OCI-LY1 (cell line): ENCODE results near the gene MS4A4E.

Experiments used
- H2AFZ ChIP-seq: fragments of 200-600 bp; sonication (generic), shearing (Covaris generic); 2 replicates; pipeline ENCODE4 v1.6.0; 2014; ENCODE audit warnings: antibody characterized with exemption, mild to moderate bottlenecking, low read length
- H3F3A ChIP-seq: fragments of 200-600 bp; sonication (generic), shearing (Covaris generic); 2 replicates; pipeline ENCODE4 v1.6.0; 2014; ENCODE audit warnings: mild to moderate bottlenecking, antibody characterized with exemption, low read length, moderate library complexity; ENCODE audit not compliant: insufficient read depth
- H3K27ac ChIP-seq: fragments of 200-600 bp; sonication (generic); 2 replicates; pipeline ENCODE4 v1.5.1; 2014; ENCODE audit warnings: low read length, mixed run types, mild to moderate bottlenecking, low read depth; ENCODE audit not compliant: poor library complexity, severe bottlenecking
- H3K27me3 ChIP-seq: fragments of 200-600 bp; sonication (generic); 2 replicates; pipeline ENCODE4 v1.6.0; 2014; ENCODE audit warnings: antibody characterized with exemption, mild to moderate bottlenecking, low read length, moderate library complexity; ENCODE audit not compliant: insufficient read depth
- H3K36me3 ChIP-seq: fragments of 200-600 bp; sonication (generic); 2 replicates; pipeline ENCODE4 v1.6.1; 2014; ENCODE audit warnings: mild to moderate bottlenecking, antibody characterized with exemption, low read length, moderate library complexity, mixed read lengths; ENCODE audit not compliant: insufficient read depth
- H3K4me1 ChIP-seq: fragments of 200-600 bp; sonication (generic); 2 replicates; pipeline ENCODE4 v1.5.1; 2014; ENCODE audit warnings: mild to moderate bottlenecking, low read length, moderate library complexity; ENCODE audit not compliant: insufficient read depth, severe bottlenecking
- H3K4me2 ChIP-seq: fragments of 200-600 bp; sonication (generic), shearing (Covaris generic); 2 replicates; pipeline ENCODE4 v1.6.1; 2014; ENCODE audit warnings: low read length
- H3K4me3 ChIP-seq: fragments of 200-600 bp; sonication (generic); 2 replicates; pipeline ENCODE4 v1.5.1; 2014; ENCODE audit warnings: low read length, low read depth, mild to moderate bottlenecking, mixed read lengths; ENCODE audit not compliant: poor library complexity, severe bottlenecking
- H3K79me2 ChIP-seq: fragments of 200-600 bp; shearing (Covaris generic); 2 replicates; pipeline ENCODE4 v1.6.1; 2016; ENCODE audit warnings: mixed run types, low read length, mixed read lengths; ENCODE audit not compliant: insufficient read depth
- H3K9ac ChIP-seq: fragments of 200-600 bp; sonication (generic), shearing (Covaris generic); 2 replicates; pipeline ENCODE4 v1.6.1; 2014; ENCODE audit warnings: mild to moderate bottlenecking, low read length, mixed read lengths
- H3K9me2 ChIP-seq: fragments of 200-600 bp; sonication (generic), shearing (Covaris generic); 2 replicates; pipeline ENCODE4 v1.6.1; 2014; ENCODE audit warnings: low read depth, mild to moderate bottlenecking, low read length, mixed read lengths
- H3K9me3 ChIP-seq: fragments of 200-600 bp; shearing (Covaris generic); 2 replicates; pipeline ENCODE4 v1.6.1; 2014; ENCODE audit warnings: low read length, mixed read lengths
- H4K20me1 ChIP-seq: fragments of 200-600 bp; sonication (generic), shearing (Covaris generic); 2 replicates; pipeline ENCODE4 v1.6.0; 2016; ENCODE audit warnings: mild to moderate bottlenecking, low read length; ENCODE audit not compliant: insufficient read depth
- EZH2 ChIP-seq: fragments of 200-600 bp; sonication (generic), shearing (Covaris generic); IDR thresholded peaks from 2 replicates; pipeline ENCODE4 v1.8.0; 2017; ENCODE audit warnings: borderline replicate concordance, mixed run types, mild to moderate bottlenecking, antibody characterized with exemption, low read length, moderate library complexity, mixed read lengths
- TF ChIP-seq, protein P1 (sequence below): fragments of 200-600 bp; sonication (generic), shearing (Covaris generic); IDR thresholded peaks from 2 replicates; pipeline ENCODE4 v1.5.1; 2017; ENCODE audit warnings: mild to moderate bottlenecking, antibody characterized with exemption, low read length, moderate library complexity, mixed read lengths

MS4A4E gene

DNA sequence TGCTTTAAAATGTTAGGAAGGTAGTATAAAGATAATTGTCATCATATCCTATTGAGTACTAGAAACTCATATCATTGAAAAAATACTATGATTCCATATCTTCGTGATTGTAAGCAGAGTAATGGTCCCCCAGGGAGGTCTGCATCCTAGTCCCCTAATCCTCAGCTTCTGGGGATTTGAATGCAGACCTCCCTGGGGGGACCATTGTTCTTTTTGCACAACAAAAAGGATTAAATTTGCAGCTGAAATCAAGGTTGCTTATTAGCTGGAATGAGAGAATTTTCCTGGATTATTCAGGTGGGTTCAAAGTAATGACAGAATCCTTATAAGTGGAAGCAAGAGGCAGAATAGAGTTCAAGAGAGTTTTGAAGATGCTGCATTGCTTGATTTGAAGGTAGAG, 34.0 kb downstream of the MS4A4E start:
- no peak overlapping the region for H3K9ac ChIP-seq
- H3K9me2 ChIP-seq = no peaks in the 10 kb centered on the region
- no peaks in the 10 kb centered on the region for H3K36me3 ChIP-seq
- TF ChIP-seq EZH2 = no peak
- TF ChIP-seq, protein P1, sequence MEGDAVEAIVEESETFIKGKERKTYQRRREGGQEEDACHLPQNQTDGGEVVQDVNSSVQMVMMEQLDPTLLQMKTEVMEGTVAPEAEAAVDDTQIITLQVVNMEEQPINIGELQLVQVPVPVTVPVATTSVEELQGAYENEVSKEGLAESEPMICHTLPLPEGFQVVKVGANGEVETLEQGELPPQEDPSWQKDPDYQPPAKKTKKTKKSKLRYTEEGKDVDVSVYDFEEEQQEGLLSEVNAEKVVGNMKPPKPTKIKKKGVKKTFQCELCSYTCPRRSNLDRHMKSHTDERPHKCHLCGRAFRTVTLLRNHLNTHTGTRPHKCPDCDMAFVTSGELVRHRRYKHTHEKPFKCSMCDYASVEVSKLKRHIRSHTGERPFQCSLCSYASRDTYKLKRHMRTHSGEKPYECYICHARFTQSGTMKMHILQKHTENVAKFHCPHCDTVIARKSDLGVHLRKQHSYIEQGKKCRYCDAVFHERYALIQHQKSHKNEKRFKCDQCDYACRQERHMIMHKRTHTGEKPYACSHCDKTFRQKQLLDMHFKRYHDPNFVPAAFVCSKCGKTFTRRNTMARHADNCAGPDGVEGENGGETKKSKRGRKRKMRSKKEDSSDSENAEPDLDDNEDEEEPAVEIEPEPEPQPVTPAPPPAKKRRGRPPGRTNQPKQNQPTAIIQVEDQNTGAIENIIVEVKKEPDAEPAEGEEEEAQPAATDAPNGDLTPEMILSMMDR = no peak
- no peaks in the 10 kb centered on the region for H3K4me1 ChIP-seq
- H3K79me2 ChIP-seq = no peaks in the 10 kb centered on the region
- no peak overlapping the region for H3K27ac ChIP-seq
- no peak overlapping the region for H2AFZ ChIP-seq
- H3F3A ChIP-seq = no peaks in the 10 kb centered on the region
- no peaks in the 10 kb centered on the region for H4K20me1 ChIP-seq
- no peak overlapping the region for H3K4me2 ChIP-seq
- no peaks in the 10 kb centered on the region for H3K27me3 ChIP-seq
- no peaks in the 10 kb centered on the region for H3K9me3 ChIP-seq
- H3K4me3 ChIP-seq = no peak overlapping the region

DNA sequence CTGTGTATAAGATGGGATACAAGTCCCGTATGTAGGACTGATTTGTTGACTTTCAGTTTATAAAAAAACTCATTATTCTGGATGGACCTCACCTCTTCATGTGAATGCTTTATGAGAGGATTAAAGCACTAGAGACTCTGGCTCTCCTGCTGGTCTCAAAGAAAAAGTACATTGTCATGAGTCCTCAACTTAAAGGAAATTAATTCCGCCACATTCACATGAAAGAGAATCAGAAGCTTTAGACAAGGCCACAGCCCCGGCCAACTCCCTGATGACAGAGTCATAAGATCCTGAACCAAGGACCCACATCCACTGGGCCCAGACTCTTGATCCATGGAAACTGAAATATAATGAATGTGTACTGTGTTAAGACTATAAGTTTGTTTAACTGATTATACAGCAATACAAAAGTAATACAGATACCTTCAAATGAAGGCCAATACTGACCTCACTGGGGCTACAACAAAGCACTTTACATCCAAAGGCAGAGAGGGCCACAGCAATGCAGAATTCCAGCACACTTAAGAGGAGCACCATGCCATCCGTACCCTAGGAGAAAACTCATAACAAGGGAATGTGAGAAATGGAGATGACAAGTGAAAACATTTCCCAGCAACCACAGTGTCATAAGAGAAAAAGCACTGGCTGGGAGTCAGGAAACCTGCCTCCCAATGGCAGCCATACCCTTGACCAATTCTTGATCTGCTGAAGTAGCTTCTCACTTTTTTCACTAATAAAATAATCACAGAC, 34.6 kb downstream of the MS4A4E start:
- Histone ChIP-seq H3K9me3 (no peaks in the 10 kb centered on the region), H3K4me2 (no peak overlapping the region), H3K9me2 (no peaks in the 10 kb centered on the region), H3K27ac (no peak overlapping the region), H4K20me1 (no peaks in the 10 kb centered on the region), H3K79me2 (no peaks in the 10 kb centered on the region), H3F3A (no peaks in the 10 kb centered on the region), H3K36me3 (no peaks in the 10 kb centered on the region), H3K9ac (no peak overlapping the region), H2AFZ (no peak overlapping the region), H3K4me1 (no peaks in the 10 kb centered on the region), H3K27me3 (no peaks in the 10 kb centered on the region), H3K4me3 (no peak overlapping the region)
- no peak for TF ChIP-seq EZH2
- TF ChIP-seq, protein P1 = no peak

DNA sequence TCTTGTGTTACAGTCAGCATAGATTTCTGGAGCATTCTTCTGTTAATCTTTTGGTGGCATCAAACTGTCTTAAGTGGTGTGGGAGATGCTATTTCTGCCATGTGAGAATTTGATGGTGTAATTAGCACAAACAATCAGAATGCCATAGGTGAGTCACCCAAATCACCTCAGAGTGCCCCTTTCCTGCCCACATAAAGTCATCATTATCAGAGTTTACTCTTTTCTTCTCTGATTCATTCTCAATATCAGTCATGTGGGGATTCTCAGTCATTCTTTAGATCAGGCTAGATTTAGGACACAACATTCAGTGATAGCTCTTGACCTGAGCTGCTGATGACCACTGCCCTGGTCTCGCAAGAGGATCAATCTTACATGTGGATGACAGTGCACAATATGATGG, 36.3 kb downstream of the MS4A4E start:
- Histone ChIP-seq H3F3A (no peaks in the 10 kb centered on the region), H3K36me3 (no peaks in the 10 kb centered on the region), H3K9ac (no peak overlapping the region), H3K9me2 (no peaks in the 10 kb centered on the region), H3K27me3 (no peaks in the 10 kb centered on the region), H3K4me3 (no peak overlapping the region), H3K4me2 (no peak overlapping the region), H3K79me2 (no peaks in the 10 kb centered on the region), H4K20me1 (no peaks in the 10 kb centered on the region), H3K27ac (no peak overlapping the region), H3K9me3 (no peaks in the 10 kb centered on the region), H2AFZ (no peak overlapping the region), H3K4me1 (no peaks in the 10 kb centered on the region)
- no peak for TF ChIP-seq EZH2
- TF ChIP-seq, protein P1 = no peak
